ENCODE measurements around the gene MEF2C.

DNA sequence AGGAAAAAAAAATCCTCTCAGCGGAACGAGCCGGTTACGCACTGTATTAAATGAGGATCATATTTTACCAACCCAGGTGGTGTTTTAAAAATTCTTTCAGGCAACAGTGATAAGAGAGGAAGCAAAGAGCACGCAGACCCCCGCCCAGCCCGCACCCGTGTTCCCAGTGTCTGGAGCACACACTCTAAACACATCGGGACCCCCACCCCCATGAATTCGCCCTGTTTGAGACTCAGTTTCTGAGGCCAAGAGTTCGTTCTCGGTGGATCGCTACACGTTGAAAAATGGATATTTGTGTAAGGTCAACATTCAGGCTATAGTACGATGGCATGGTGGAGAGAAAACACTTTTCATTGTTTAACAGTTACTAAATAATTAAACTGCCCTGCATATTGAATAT, 196.3 kb downstream of the MEF2C start:
- TF ChIP-seq EZH2 (IDR thresholded peaks at IDR 0.05; ENCODE audit: borderline replicate concordance, insufficient read depth, low read length, poor library complexity, severe bottlenecking) (no peak), MXI1 (conservative IDR thresholded peaks at IDR 0.05; ENCODE audit: poor library complexity, severe bottlenecking) (no peak), EP300 (conservative IDR thresholded peaks at IDR 0.05; ENCODE audit: poor library complexity, severe bottlenecking) (no peak)
- TF ChIP-seq, protein P1, sequence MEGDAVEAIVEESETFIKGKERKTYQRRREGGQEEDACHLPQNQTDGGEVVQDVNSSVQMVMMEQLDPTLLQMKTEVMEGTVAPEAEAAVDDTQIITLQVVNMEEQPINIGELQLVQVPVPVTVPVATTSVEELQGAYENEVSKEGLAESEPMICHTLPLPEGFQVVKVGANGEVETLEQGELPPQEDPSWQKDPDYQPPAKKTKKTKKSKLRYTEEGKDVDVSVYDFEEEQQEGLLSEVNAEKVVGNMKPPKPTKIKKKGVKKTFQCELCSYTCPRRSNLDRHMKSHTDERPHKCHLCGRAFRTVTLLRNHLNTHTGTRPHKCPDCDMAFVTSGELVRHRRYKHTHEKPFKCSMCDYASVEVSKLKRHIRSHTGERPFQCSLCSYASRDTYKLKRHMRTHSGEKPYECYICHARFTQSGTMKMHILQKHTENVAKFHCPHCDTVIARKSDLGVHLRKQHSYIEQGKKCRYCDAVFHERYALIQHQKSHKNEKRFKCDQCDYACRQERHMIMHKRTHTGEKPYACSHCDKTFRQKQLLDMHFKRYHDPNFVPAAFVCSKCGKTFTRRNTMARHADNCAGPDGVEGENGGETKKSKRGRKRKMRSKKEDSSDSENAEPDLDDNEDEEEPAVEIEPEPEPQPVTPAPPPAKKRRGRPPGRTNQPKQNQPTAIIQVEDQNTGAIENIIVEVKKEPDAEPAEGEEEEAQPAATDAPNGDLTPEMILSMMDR (IDR thresholded peaks at IDR 0.05; ENCODE audit: poor library complexity, severe bottlenecking), result no peak
